ENCODE measurements around the gene HIP1R. TPM values are rescaled to one million over a fixed set of nuclear protein-coding genes. Genes with fewer than 3 reads are reported as not detected.
A peak's percentile ranks its signal among the peaks of the same experiment; 100 is the strongest.

The HIP1R gene
- total and polyA plus RNA-seq, 2 of the 8 experiments (the other 6 are each of a cell fraction or from before 2014, with no cell fraction given) = 11.2 to 14.5 TPM

- Histone ChIP-seq H4K20me1 (replicated peaks in 1 of 2; ENCODE audit: control insufficient read depth in 1 of 2, insufficient read depth in 2 of 2, low read length in 2 of 2) (peaks cover 20 to 30% of the 10 kb centered on the region in 2 experiments), H3K18ac (ENCODE audit: extremely low read depth, low read length) (peak overlapping the region; percentile 48; the same call in 1 of the 2 replicates), H3K14ac (ENCODE audit: insufficient read length) (no peak overlapping the region), H3K4me1 (replicated peaks in 1 of 4; ENCODE audit: control insufficient read depth in 3 of 4, insufficient read depth in 4 of 4, low read length in 3 of 4) (peaks cover under 1 to 19% (median 10%) of the 10 kb centered on the region in 4 experiments), H2BK12ac (ENCODE audit: low read depth, low read length) (no peak overlapping the region), H4K5ac (ENCODE audit: insufficient read length, low read depth, low read length) (no peak overlapping the region), H3K79me1 (ENCODE audit: low read depth, low read length) (peaks cover 16% of the 10 kb centered on the region), H3K4ac (replicated peaks; ENCODE audit: insufficient read length, low read depth, low read length) (no peak overlapping the region), H2BK5ac (ENCODE audit: low read depth, low read length) (no peak overlapping the region), H3K23ac (ENCODE audit: insufficient read length) (no peak overlapping the region), H2AFZ (ENCODE audit: low read length) (no peak overlapping the region), H3K27ac (ENCODE audit: low read depth, low read length) (no peak overlapping the region), H4K91ac (replicated peaks; ENCODE audit: insufficient read length, low read length) (no peak overlapping the region), H4K8ac (ENCODE audit: extremely low read depth, insufficient read depth, low read length) (peak overlapping the region; percentile 59; the same call in 1 of the 2 replicates), H3K9ac (replicated peaks in 1 of 4; ENCODE audit: extremely low read depth in 1 of 4, low read depth in 3 of 4, low read length in 3 of 4) (no peak overlapping the region; a peak in 1 of 7 replicates), H2BK20ac (ENCODE audit: low read length) (no peak overlapping the region), H2BK15ac (ENCODE audit: low read length) (no peak overlapping the region), H2AK5ac (ENCODE audit: low read depth, low read length) (no peak overlapping the region), H3K4me2 (ENCODE audit: insufficient read depth in 1 of 2, low read depth in 2 of 2, low read length in 2 of 2) (0 out of 4 replicates have a peak overlapping the region, but pooled peaks of 1 of the 2 experiments have one; percentile 24), H3K36me3 (ENCODE audit: control insufficient read depth in 2 of 4, insufficient read depth in 4 of 4, low read length in 3 of 4) (no peaks in the 10 kb centered on the region; a peak in 1 of 8 replicates), H3K9me3 (ENCODE audit: insufficient read depth in 2 of 2, low read depth in 1 of 2, low read length in 1 of 2) (no peaks in the 10 kb centered on the region), H3K23me2 (ENCODE audit: low read depth, low read length) (no peaks in the 10 kb centered on the region), H2BK120ac (replicated peaks; ENCODE audit: low read depth, low read length) (no peak overlapping the region), H3K79me2 (ENCODE audit: control insufficient read depth in 1 of 2, insufficient read depth in 2 of 2, low read length in 2 of 2) (no peaks in the 10 kb centered on the region; a peak in 1 of 4 replicates), H3K27me3 (replicated peaks in 1 of 4; ENCODE audit: control insufficient read depth in 3 of 4, extremely low read depth in 1 of 4, insufficient read depth in 3 of 4, low read length in 3 of 4) (peaks cover 0 to 7% (median under 1%) of the 10 kb centered on the region in 4 experiments; a peak in 5 of 7 replicates), H3K4me3 (ENCODE audit: extremely low read depth in 1 of 4, insufficient read depth in 2 of 4, low read depth in 3 of 4, low read length in 4 of 4) (no peak overlapping the region), H3K56ac (replicated peaks; ENCODE audit: insufficient read length, low read depth, low read length) (no peak overlapping the region)
- TF ChIP-seq CHD2 (IDR thresholded peaks at IDR 0.05; ENCODE audit: low read length) = no peak
- TF ChIP-seq RAD21 (IDR thresholded peaks at IDR 0.05 in 1 of 2, conservative IDR thresholded peaks at IDR 0.05 in 1 of 2; ENCODE audit: low read depth in 2 of 2, low read length in 2 of 2) = 0 out of 4 replicates have a peak, but pooled peaks of 1 of the 2 experiments have one; percentile 4
- ChIA-PET POLR2A (ENCODE audit: partially characterized antibody) (interaction anchor here (0.8 to 1.0 kb wide), 3 partner anchors 29 to 132 kb away, joined by 3 read pairs; no protein-coding TSS in a partner anchor), CTCF (ENCODE audit: partially characterized antibody) (interaction anchor here (0.6 to 11.4 kb wide), 9 partner anchors 16 to 987 kb away, joined by 3 to 129 read pairs (median 4); no protein-coding TSS in a partner anchor)
- FAIRE-seq (no peak), DNase-seq (ENCODE audit: low read depth in 1 of 2, low spot score in 2 of 2) (no peak)
- 82% methylated on average over 22 of the region's 22 CpGs; no CpG with 5 or more reads in 1 of the 2 experiments for WGBS, 2 experiments (ENCODE audit: extremely low coverage in 1 of 2, insufficient coverage in 1 of 2, insufficient read length in 1 of 2, insufficient replicate concordance in 2 of 2, low coverage in 1 of 2, low lambda C conversion rate in 2 of 2, missing lambda C conversion rate in 1 of 2)
Observed at GRCh38 chr12:122842505-122843405, 7.5 kb downstream of the HIP1R start.
